Measurements from ENCODE around the gene DNLZ.

DNLZ gene

DNA sequence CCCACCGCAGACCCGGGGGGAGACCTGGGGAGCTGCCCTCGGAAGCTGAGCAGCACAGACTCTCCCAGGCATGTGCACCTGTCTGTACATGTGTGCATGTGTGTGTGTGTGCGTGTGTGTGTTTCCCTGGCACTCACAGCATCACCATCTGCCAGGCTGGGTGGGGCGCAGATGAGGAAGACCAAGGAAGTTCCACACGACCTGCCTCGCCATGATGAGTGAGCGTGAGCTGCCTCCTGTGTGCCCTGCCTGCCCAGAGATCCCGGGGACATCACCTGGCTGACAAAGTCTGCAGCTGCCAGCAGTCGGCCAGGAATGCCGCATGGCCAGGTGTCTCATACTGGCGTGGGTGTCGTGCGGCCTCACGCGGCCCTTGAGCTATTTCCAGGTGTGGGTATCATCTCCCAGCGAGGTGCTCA lies 40.2 kb downstream of the DNLZ start:
- TF ChIP-seq FOXP2 (optimal IDR thresholded peaks at IDR 0.05; ENCODE audit: borderline replicate concordance, extremely low read depth, extremely low read length, insufficient read depth) = no peak
- TF ChIP-seq, protein P1, sequence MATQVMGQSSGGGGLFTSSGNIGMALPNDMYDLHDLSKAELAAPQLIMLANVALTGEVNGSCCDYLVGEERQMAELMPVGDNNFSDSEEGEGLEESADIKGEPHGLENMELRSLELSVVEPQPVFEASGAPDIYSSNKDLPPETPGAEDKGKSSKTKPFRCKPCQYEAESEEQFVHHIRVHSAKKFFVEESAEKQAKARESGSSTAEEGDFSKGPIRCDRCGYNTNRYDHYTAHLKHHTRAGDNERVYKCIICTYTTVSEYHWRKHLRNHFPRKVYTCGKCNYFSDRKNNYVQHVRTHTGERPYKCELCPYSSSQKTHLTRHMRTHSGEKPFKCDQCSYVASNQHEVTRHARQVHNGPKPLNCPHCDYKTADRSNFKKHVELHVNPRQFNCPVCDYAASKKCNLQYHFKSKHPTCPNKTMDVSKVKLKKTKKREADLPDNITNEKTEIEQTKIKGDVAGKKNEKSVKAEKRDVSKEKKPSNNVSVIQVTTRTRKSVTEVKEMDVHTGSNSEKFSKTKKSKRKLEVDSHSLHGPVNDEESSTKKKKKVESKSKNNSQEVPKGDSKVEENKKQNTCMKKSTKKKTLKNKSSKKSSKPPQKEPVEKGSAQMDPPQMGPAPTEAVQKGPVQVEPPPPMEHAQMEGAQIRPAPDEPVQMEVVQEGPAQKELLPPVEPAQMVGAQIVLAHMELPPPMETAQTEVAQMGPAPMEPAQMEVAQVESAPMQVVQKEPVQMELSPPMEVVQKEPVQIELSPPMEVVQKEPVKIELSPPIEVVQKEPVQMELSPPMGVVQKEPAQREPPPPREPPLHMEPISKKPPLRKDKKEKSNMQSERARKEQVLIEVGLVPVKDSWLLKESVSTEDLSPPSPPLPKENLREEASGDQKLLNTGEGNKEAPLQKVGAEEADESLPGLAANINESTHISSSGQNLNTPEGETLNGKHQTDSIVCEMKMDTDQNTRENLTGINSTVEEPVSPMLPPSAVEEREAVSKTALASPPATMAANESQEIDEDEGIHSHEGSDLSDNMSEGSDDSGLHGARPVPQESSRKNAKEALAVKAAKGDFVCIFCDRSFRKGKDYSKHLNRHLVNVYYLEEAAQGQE (IDR thresholded peaks at IDR 0.05; ENCODE audit: insufficient read depth in 1 of 2, low read depth in 2 of 2, low read length in 2 of 2) = no peak
- TF ChIP-seq SIN3A (IDR thresholded peaks at IDR 0.05; ENCODE audit: borderline replicate concordance, insufficient read depth, low read length) = no peak

DNA sequence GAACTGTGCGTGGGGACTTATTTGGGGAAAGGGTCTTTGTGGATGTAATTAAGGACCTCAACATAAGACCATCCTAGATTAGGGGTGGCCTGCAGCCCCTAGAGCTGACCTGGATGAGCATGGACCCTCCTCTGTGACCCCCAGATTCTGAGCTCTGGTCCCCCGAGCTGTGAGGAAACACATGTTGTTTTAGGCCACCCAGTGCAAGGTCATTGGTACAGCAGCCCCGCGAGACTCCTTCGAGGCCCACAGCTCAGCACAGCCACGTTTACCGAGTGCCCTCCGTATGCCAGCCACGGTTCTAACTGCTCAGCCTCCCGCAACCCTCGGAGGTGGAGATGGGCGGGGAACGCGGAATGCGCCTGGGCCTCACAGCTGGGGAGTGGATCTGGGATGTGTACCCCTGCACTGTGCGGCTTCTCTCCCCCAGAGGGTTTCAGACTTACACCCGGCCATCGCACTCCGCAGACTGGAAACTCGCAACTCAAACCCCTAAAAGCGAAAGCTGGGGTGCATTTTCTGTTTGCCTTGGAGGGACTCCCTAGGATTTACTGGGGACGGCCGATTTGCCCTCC lies 40.7 kb downstream of the DNLZ start:
- no peak for TF ChIP-seq FOXP2 (optimal IDR thresholded peaks at IDR 0.05; ENCODE audit: borderline replicate concordance, extremely low read depth, extremely low read length, insufficient read depth)
- TF ChIP-seq, protein P1 (IDR thresholded peaks at IDR 0.05; ENCODE audit: insufficient read depth in 1 of 2, low read depth in 2 of 2, low read length in 2 of 2) = no peak

GRCh38 chr9:136321561-136321960 lies 42.0 kb downstream of the DNLZ start:
- TF ChIP-seq SIN3A (IDR thresholded peaks at IDR 0.05; ENCODE audit: borderline replicate concordance, insufficient read depth, low read length) = no peak
- no peak for TF ChIP-seq FOXP2 (optimal IDR thresholded peaks at IDR 0.05; ENCODE audit: borderline replicate concordance, extremely low read depth, extremely low read length, insufficient read depth)

DNA sequence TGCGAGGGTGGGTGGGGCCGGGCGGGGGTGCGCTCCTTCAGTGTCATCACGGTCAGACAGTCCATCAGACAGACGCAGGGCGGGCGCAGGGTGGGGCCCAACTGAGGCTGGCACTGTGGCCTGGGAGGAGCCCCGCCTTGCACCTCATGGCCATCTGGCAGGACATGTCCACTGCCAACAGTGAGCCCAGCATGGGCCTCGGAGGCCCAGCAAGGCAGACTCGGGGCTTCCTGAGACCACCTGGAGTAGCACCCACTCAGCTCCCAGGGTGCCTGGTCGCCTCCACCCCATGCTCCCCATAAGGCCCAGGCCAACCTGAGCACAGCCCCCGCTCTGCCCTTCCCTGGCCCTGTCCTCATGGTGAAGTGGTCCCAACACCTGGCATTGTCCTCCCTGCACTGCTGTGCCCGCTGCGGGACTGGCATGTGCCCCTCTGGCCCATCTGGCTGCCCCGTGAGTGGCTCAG lies 44.7 kb downstream of the DNLZ start:
- TF ChIP-seq SIN3A (IDR thresholded peaks at IDR 0.05; ENCODE audit: borderline replicate concordance, insufficient read depth, low read length) = no peak
- TF ChIP-seq TAF1 (IDR thresholded peaks at IDR 0.05; ENCODE audit: borderline replicate concordance, insufficient read depth, low read length) = no peak
- TF ChIP-seq POLR2AphosphoS5 (IDR thresholded peaks at IDR 0.05; ENCODE audit: low read depth, low read length) = no peak
- TF ChIP-seq, protein P1 (IDR thresholded peaks at IDR 0.05; ENCODE audit: insufficient read depth in 1 of 2, low read depth in 2 of 2, low read length in 2 of 2) = no peak
- no peak for TF ChIP-seq FOXP2 (optimal IDR thresholded peaks at IDR 0.05; ENCODE audit: borderline replicate concordance, extremely low read depth, extremely low read length, insufficient read depth)

- TF ChIP-seq FOXP2 (optimal IDR thresholded peaks at IDR 0.05; ENCODE audit: borderline replicate concordance, extremely low read depth, extremely low read length, insufficient read depth) (no peak), POLR2AphosphoS5 (IDR thresholded peaks at IDR 0.05; ENCODE audit: low read depth, low read length) (no peak), TAF1 (IDR thresholded peaks at IDR 0.05; ENCODE audit: borderline replicate concordance, insufficient read depth, low read length) (no peak), SIN3A (IDR thresholded peaks at IDR 0.05; ENCODE audit: borderline replicate concordance, insufficient read depth, low read length) (no peak)
- TF ChIP-seq, protein P1 (IDR thresholded peaks at IDR 0.05; ENCODE audit: insufficient read depth in 1 of 2, low read depth in 2 of 2, low read length in 2 of 2) = no peak
These were observed 45.3 kb downstream of the DNLZ start for GRCh38 chr9:136318111-136318775.

All from PFSK-1 (cell line).